K562 (cell line): ENCODE measurements around the gene UFC1. TPM values are rescaled to one million over a fixed set of nuclear protein-coding genes. Genes with fewer than 3 reads are reported as not detected.
A peak's percentile ranks its signal among the peaks of the same experiment; 100 is the strongest.

Experiments used
- ATAC-seq: fragments of 200-7000 bp; cut with Tn5 transposase; 3 replicates; pipeline ENCODE4 v1.9.1; 2020; ENCODE audit warnings: moderate library complexity
- BruUV-seq: library from RNA; stranded (reverse); fragments of 400-500 nt; replicated peaks from 2 replicates; lab custom pipeline; 2021; lab: Mats Ljungman, UMichigan
- CTCF ChIA-PET: fragments of 300-600 bp; formaldehyde crosslinking; extraction: SDS; loops from one replicate; lab custom pipeline; 2021; ENCODE audit warnings: low intra/inter-chr PET ratio; lab: Yijun Ruan, JAX
- POLR2A ChIA-PET: fragments of 300-600, 350-650 bp; sonication (Branson Sonifier 250); formaldehyde crosslinking; extraction: SDS; loops from one replicate; lab custom pipeline; 2021; ENCODE audit warnings: antibody characterized with exemption, inconsistent platforms; lab: Yijun Ruan, JAX
- DNase-seq, 4 experiments: peaks; one replicate each; pipeline versions ENCODE4 v3.0.0 to v3.0.0-alpha.2; 2011 to 2018; ENCODE audit warnings: low spot score in 3 of 4, mixed read lengths in 3 of 4; ENCODE audit errors: extremely low read depth in 1 of 4
- FAIRE-seq: peaks from 2 replicates; lab custom pipeline; 2011; peaks lifted over from hg19 to GRCh38; lab: Jason Lieb, UNC
- H2AFZ ChIP-seq: 2 replicates; pipeline ENCODE4 v1.6.0; 2011; ENCODE audit warnings: low read depth, low read length, control low read depth, inconsistent platforms
- H3K27ac ChIP-seq: fragments of 200-600 bp; 3 replicates; pipeline ENCODE4 v1.8.0; 2011; ENCODE audit warnings: low read depth, mild to moderate bottlenecking, control low read depth, inconsistent platforms, low read length, moderate library complexity, mixed read lengths; ENCODE audit errors: extremely low read depth
- H3K27me3 ChIP-seq, 2 experiments: fragments of 300-600 bp in 1 of 2; 2 replicates in 1 of 2; 3 replicates in 1 of 2; pipeline versions ENCODE4 v1.6.0 to v1.8.0; 2011; ENCODE audit warnings: inconsistent platforms in 2 of 2, low read length in 2 of 2, mild to moderate bottlenecking in 1 of 2, mixed read lengths in 1 of 2, moderate library complexity in 1 of 2; ENCODE audit not compliant: control insufficient read depth in 2 of 2, insufficient read depth in 2 of 2
- H3K36me3 ChIP-seq: fragments of 300-600 bp; 3 replicates; pipeline ENCODE4 v1.8.0; 2011; ENCODE audit warnings: mild to moderate bottlenecking, low read length, inconsistent platforms; ENCODE audit not compliant: control insufficient read depth, insufficient read depth
- H3K4me1 ChIP-seq, 2 experiments: fragments of 200-600 bp in 1 of 2; replicated peaks in 1 of 2; 2 replicates in 1 of 2; 3 replicates in 1 of 2; pipeline versions ENCODE4 v1.5.1 to v1.8.0; 2011; ENCODE audit warnings: inconsistent platforms in 2 of 2, low read length in 2 of 2, mild to moderate bottlenecking in 1 of 2, mixed read lengths in 1 of 2, moderate library complexity in 1 of 2; ENCODE audit not compliant: control insufficient read depth in 2 of 2, insufficient read depth in 2 of 2
- H3K4me2 ChIP-seq: 2 replicates; pipeline ENCODE4 v1.6.1; 2011; ENCODE audit warnings: low read length, control low read depth, inconsistent platforms, mixed read lengths; ENCODE audit not compliant: insufficient read depth
- H3K4me3 ChIP-seq: fragments of 200-600 bp; sonication (generic), shearing (Covaris generic); 2 replicates; pipeline ENCODE4 v1.5.1; 2016; ENCODE audit warnings: control low read depth, inconsistent platforms
- H3K79me2 ChIP-seq: fragments of 200-600 bp; 3 replicates; pipeline ENCODE4 v1.8.0; 2011; ENCODE audit warnings: low read length, inconsistent platforms; ENCODE audit not compliant: control insufficient read depth, insufficient read depth
- H3K9ac ChIP-seq, 2 experiments: 2 replicates each; pipeline versions ENCODE4 v1.6.0 to v1.6.1; 2011; ENCODE audit warnings: low read depth in 2 of 2, low read length in 2 of 2, control low read depth in 1 of 2, inconsistent platforms in 1 of 2, mild to moderate bottlenecking in 1 of 2, mixed read lengths in 1 of 2; ENCODE audit not compliant: insufficient read depth in 1 of 2
- H3K9me1 ChIP-seq: one replicate; pipeline ENCODE4 v1.6.0; 2011; ENCODE audit warnings: inconsistent platforms, mild to moderate bottlenecking, low read length, moderate library complexity; ENCODE audit not compliant: control insufficient read depth, insufficient read depth
- H3K9me3 ChIP-seq: replicated peaks from 2 replicates; pipeline ENCODE4 v1.5.1; 2011; ENCODE audit warnings: low read depth, low read length, inconsistent platforms; ENCODE audit not compliant: control insufficient read depth, insufficient read depth
- H4K20me1 ChIP-seq: replicated peaks from 2 replicates; pipeline ENCODE4 v1.6.1; 2011; ENCODE audit warnings: low read length, inconsistent platforms, mixed read lengths; ENCODE audit not compliant: control insufficient read depth, insufficient read depth
- EGR1 ChIP-seq: fragments of 450-650 bp; conservative IDR thresholded peaks from 2 replicates; pipeline ENCODE4 v1.6.1; 2017; ENCODE audit warnings: mild to moderate bottlenecking
- HLTF ChIP-seq: fragments of 450-650 bp; IDR thresholded peaks from 2 replicates; pipeline ENCODE4 v1.6.1; 2016
- MCM7 ChIP-seq, 2 experiments: fragments of 450-650 bp; IDR thresholded peaks; 2 replicates each; pipeline ENCODE4 v1.6.1; 2016 to 2018
- MLLT1 ChIP-seq, 2 experiments: fragments of 450-650 bp; IDR thresholded peaks; 2 replicates each; pipeline ENCODE4 v1.6.1; 2016
- PRPF4 ChIP-seq: fragments of 200-400 bp; formaldehyde crosslinking; IDR thresholded peaks from one replicate; pipeline ENCODE4 v1.6.1; 2017; ENCODE audit warnings: low read length, low read depth, mild to moderate bottlenecking; ENCODE audit not compliant: insufficient read depth, poor library complexity, severe bottlenecking
- PURB ChIP-seq: sonication (generic); formaldehyde crosslinking; IDR thresholded peaks from 2 replicates; pipeline ENCODE4 v1.9.0; 2021; ENCODE audit warnings: low read depth, mild to moderate bottlenecking, missing genetic modification reagents
- SMARCA4 ChIP-seq: fragments of 450-650 bp; IDR thresholded peaks from 2 replicates; pipeline ENCODE4 v1.6.1; 2016
- SP1 ChIP-seq: sonication (generic); formaldehyde crosslinking; IDR thresholded peaks from 2 replicates; pipeline ENCODE4 v1.8.1; 2022; ENCODE audit warnings: mild to moderate bottlenecking, missing genetic modification reagents
- TARDBP ChIP-seq: fragments of 450-650 bp; IDR thresholded peaks from 2 replicates; pipeline ENCODE4 v1.6.1; 2016
- ZBTB17 ChIP-seq: fragments of 450-650 bp; formaldehyde crosslinking; IDR thresholded peaks from 2 replicates; pipeline ENCODE4 v1.4.0; 2020; ENCODE audit warnings: mild to moderate bottlenecking
- ZNF408 ChIP-seq: fragments of 250-450 bp; sonication (Bioruptor Pico); IDR thresholded peaks from 2 replicates; pipeline ENCODE4 v1.4.0; 2020; ENCODE audit warnings: low read depth, mild to moderate bottlenecking, moderate library complexity
- ZNF717 ChIP-seq: fragments of 250-450 bp; sonication (Bioruptor Pico); IDR thresholded peaks from 2 replicates; pipeline ENCODE4 v1.5.0; 2021
- ZZZ3 ChIP-seq: fragments of 450-650 bp; IDR thresholded peaks from 2 replicates; pipeline ENCODE4 v1.6.1; 2016; ENCODE audit warnings: antibody characterized with exemption, mild to moderate bottlenecking, moderate library complexity
- WGBS: fragments of 100-300 bp; shearing (Covaris generic); methylation state at CpG from one replicate; pipeline ENCODE4 v1.1.6; 2016; ENCODE audit warnings: low coverage, mixed read lengths; ENCODE audit not compliant: insufficient coverage; ENCODE audit errors: missing lambda C conversion rate; 5-methylcytosine and 5-hydroxymethylcytosine counted together
- in situ Hi-C: fragments of 300-500 bp; cut with MboI; formaldehyde crosslinking; loops from 4 replicates; pipeline ENCODE4 v1.15.0; 2018; ENCODE audit warnings: inconsistent platforms, mixed read lengths
- intact Hi-C: fragments of 100-400 bp; cut with micrococcal nuclease; formaldehyde crosslinking; loops from 2 replicates; pipeline ENCODE4 v1.14.2; 2022
- polyA plus RNA-seq, 8 experiments: library from polyadenylated mRNA; depleted of rRNA in 4 of 8; stranded (reverse) in 5 of 8; unstranded in 3 of 8; fragments of >200 nt; fragmentation: Nextera tagmentation in 2 of 8; fragmentation: Illumina TruSeq in 1 of 8; extraction: Ambion mirVana in 2 of 8; extraction: Trizol in 1 of 8; gene quantifications; 2 replicates each; pipeline versions ENCODE4 v1.2.1 to v1.2.3, GENCODE V29; 2011 to 2014; ENCODE audit warnings: inconsistent platforms in 1 of 8, missing spikeins in 1 of 8
- total RNA-seq, 7 experiments: library from RNA; depleted of rRNA in 6 of 7; stranded (reverse); fragments of >200 nt in 6 of 7; fragmentation: Illumina TruSeq in 2 of 7; extraction: Trizol in 2 of 7; gene quantifications; 2 replicates each; pipeline versions ENCODE4 v1.2.1 to v1.2.3, GENCODE V29; 2011 to 2021; ENCODE audit warnings: low replicate concordance in 1 of 7
- TF ChIP-seq, protein P1 (sequence below), 2 experiments: fragments of 450-650 bp; conservative IDR thresholded peaks; 2 replicates each; pipeline ENCODE4 v1.6.1; 2017; ENCODE audit warnings: mild to moderate bottlenecking in 2 of 2, moderate library complexity in 2 of 2

UFC1 gene
- total and polyA plus RNA-seq, 9 of the 15 experiments (the other 6 are each of a cell fraction or from before 2014, with no cell fraction given) = 92.8 to 220 (median 161) TPM

DNA sequence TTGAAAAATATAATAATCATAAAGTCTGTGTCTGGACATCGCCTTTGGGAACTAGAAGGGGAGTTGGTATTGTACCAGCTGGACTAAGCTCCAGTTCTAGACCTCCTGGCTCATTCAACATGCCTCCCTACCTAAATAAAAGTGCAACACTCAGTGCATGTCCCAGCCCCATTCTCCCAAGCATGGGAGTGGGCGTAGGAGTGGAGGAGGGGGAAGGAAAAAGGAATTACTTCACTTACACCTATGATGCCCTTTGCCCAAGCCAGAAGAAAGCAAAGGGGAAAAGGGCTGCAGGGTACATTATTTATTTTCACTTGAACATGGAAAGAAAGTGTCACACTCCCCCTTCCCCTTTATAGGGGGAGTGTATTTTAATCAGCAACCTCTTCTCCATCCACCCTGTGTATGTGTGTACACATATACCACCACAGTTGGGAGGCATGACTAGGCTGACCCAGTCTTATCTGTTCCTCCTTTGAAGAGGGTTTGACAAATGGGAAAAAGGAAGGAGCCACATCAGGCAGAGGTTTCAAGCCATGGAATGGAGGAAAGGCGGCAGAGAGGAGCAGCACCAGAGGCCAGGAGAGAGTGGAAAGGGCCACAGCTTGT lies 32.6 kb upstream of the UFC1 start:
- H3K36me3 ChIP-seq = peaks cover 67% of the 10 kb centered on the region
- H3K4me3 ChIP-seq = no peak overlapping the region
- CTCF ChIA-PET = no interaction called here
- 93% methylated on average over 3 of the region's 3 CpGs for WGBS
- H2AFZ ChIP-seq = no peak overlapping the region
- DNase-seq (no peak), FAIRE-seq (no peak), ATAC-seq (no peak)
- peak; percentile 43 for TF ChIP-seq EGR1
- TF ChIP-seq SP1 (CRISPR knock-in tag) = no peak
- no peak overlapping the region; a peak in 1 of 4 replicates for H3K9ac ChIP-seq
- in situ Hi-C loops (no loop called here), intact Hi-C loops (no loop called here)
- POLR2A ChIA-PET = interaction anchor here (0.5 to 2.5 kb wide), 6 partner anchors 9 to 132 kb away, joined by 3 to 20 read pairs (median 4); partner anchors contain the start of gene DEDD
- H3K4me2 ChIP-seq = no peak overlapping the region
- H3K9me1 ChIP-seq = no peaks in the 10 kb centered on the region
- no peaks in the 10 kb centered on the region for H3K9me3 ChIP-seq
- peak overlapping the region; percentile 2; the same call in 1 of the 3 replicates for H3K27ac ChIP-seq
- peaks cover 24 to 28% of the 10 kb centered on the region in 2 experiments for H3K4me1 ChIP-seq
- no TSS peak for BruUV-seq
- no peaks in the 10 kb centered on the region; a peak in 1 of 5 replicates for H3K27me3 ChIP-seq
- peaks cover 46% of the 10 kb centered on the region for H3K79me2 ChIP-seq
- H4K20me1 ChIP-seq = peaks cover 3% of the 10 kb centered on the region; the same call in 1 of the 2 replicates

- DNase-seq = no peak
- no peaks in the 10 kb centered on the region for H3K9me3 ChIP-seq
- peaks cover 43% of the 10 kb centered on the region for H3K79me2 ChIP-seq
- H3K9ac ChIP-seq = no peak overlapping the region
- in situ Hi-C loops (no loop called here), intact Hi-C loops (no loop called here)
- H3K27ac ChIP-seq = no peak overlapping the region
- H2AFZ ChIP-seq = no peak overlapping the region
- no peak for ATAC-seq
- ChIA-PET POLR2A (interaction anchor here (0.6 to 2.5 kb wide), 6 partner anchors 10 to 132 kb away, joined by 3 to 20 read pairs (median 4); partner anchors contain the start of genes DEDD, UFC1 and USF1), CTCF (no interaction called here)
- H3K9me1 ChIP-seq = no peaks in the 10 kb centered on the region
- H3K27me3 ChIP-seq = no peaks in the 10 kb centered on the region; a peak in 1 of 5 replicates
- 94% methylated on average over 4 of the region's 4 CpGs for WGBS
- H3K36me3 ChIP-seq = peaks cover 67% of the 10 kb centered on the region; the same call in 2 of the 3 replicates
- H3K4me3 ChIP-seq = no peak overlapping the region
- BruUV-seq = no TSS peak
- peaks cover 18 to 25% of the 10 kb centered on the region in 2 experiments for H3K4me1 ChIP-seq
- peaks cover 3% of the 10 kb centered on the region; the same call in 1 of the 2 replicates for H4K20me1 ChIP-seq
- no peak for FAIRE-seq
- H3K4me2 ChIP-seq = no peak overlapping the region
- no peak for TF ChIP-seq ZNF408 (CRISPR knock-in tag)
- TF ChIP-seq ZBTB17 = no peak
- no peak for TF ChIP-seq PURB (CRISPR knock-in tag)
- no peak for TF ChIP-seq TARDBP
- TF ChIP-seq ZZZ3 = no peak
- TF ChIP-seq MCM7 (IDR thresholded peaks at IDR 0.05) = no peak
- no peak for TF ChIP-seq PRPF4
- no peak for TF ChIP-seq SMARCA4
- no peak for TF ChIP-seq HLTF
- no peak for TF ChIP-seq MLLT1 (IDR thresholded peaks at IDR 0.05)
- TF ChIP-seq, protein P1, sequence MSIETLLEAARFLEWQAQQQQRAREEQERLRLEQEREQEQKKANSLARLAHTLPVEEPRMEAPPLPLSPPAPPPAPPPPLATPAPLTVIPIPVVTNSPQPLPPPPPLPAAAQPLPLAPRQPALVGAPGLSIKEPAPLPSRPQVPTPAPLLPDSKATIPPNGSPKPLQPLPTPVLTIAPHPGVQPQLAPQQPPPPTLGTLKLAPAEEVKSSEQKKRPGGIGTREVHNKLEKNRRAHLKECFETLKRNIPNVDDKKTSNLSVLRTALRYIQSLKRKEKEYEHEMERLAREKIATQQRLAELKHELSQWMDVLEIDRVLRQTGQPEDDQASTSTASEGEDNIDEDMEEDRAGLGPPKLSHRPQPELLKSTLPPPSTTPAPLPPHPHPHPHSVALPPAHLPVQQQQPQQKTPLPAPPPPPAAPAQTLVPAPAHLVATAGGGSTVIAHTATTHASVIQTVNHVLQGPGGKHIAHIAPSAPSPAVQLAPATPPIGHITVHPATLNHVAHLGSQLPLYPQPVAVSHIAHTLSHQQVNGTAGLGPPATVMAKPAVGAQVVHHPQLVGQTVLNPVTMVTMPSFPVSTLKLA (conservative IDR thresholded peaks at IDR 0.05) = no peak
- no peak for TF ChIP-seq ZNF717 (CRISPR knock-in tag)
Observed at GRCh38 chr1:161121834-161122233, 31.9 kb upstream of the UFC1 start.
